Hematopoietic multipotent progenitor cell treated with erythropoietin and hydrocortisone succinate and interleukin-3 and kit ligand, for 4 days (in vitro differentiated cells): ENCODE results near the gene MDGA2.
A peak's percentile ranks its signal among the peaks of the same experiment; 100 is the strongest.
"Not testable (repeated sequence)": the region's sequence is repeated elsewhere in the genome, so short reads cannot be mapped to it uniquely, and the experiment has no call there.

Source experiments
- DNase-seq: peaks from one replicate; pipeline ENCODE4 v3.0.0-alpha.2; 2015

MDGA2 gene

DNA sequence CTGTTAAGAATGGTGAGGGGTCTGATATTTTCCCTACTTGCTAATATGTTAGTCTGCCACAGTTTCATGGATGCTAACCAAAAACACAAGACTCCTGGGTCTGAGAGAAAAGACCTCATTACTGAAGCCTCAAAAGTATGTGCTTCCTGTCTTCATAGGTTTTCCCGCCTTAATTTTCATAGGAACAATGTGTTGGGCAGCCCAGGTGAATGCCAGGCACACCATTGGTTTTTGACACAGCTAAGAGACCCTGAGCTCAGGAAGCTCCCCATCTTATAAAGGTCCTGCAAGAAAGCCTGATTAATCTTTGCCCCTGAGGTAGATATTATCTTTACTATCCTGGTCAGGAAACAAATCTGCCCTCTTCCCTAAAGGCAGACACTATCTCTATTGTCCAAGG, 464.1 kb downstream of the MDGA2 start:
- DNase-seq: no peak

- DNase-seq: no peak
Measured at GRCh38 chr14:47210099-47210498, 465.3 kb downstream of the MDGA2 start.

- no peak for DNase-seq
Measured at GRCh38 chr14:47208434-47208833, 467.0 kb downstream of the MDGA2 start.

- peak; percentile 36 for DNase-seq
Measured at GRCh38 chr14:47207617-47208016, 467.8 kb downstream of the MDGA2 start.

- DNase-seq: no peak
Measured at GRCh38 chr14:47200740-47201139, 474.7 kb downstream of the MDGA2 start.

DNA sequence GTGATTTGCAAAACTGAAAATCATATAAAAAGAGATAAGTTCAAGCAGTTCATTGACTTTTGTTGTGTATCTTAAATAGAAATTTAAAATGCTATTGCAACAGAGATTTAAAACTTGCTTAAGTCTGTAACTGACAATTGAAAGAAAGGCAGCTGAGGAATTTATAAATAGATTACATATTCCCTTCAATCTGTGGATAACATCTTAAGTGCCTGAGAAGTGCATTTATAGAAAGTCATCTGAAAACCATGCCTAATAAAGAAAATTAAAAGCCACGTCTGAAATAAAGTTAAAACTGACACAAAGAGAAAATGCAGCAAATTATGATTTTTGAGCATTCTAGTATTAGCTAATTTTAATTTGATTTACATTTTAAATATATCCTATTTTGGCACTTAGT, 479.8 kb downstream of the MDGA2 start:
- no peak for DNase-seq

DNA sequence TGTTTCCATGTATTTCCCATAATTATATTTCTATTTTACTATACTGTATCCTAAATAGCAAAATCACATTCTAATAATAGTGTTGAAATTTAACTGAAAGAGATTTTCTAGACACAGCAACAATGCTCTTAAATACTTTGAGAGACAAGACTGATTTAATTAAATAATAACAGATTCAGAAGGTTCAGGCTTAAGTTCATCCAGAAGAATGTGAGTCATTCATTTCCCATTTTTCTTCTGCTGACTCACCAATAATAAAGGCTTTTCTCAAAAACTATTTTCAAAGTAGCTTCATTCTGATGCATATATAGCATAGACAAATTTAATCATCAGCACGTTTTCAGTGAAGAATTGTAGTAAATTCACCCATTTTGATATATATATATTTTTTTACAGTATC, 481.4 kb downstream of the MDGA2 start:
- no peak for DNase-seq

- not testable (repeated sequence) for DNase-seq
Measured at GRCh38 chr14:47192203-47192602, 483.2 kb downstream of the MDGA2 start.

- DNase-seq: no peak
Measured at GRCh38 chr14:47191700-47192099, 483.7 kb downstream of the MDGA2 start.

DNA sequence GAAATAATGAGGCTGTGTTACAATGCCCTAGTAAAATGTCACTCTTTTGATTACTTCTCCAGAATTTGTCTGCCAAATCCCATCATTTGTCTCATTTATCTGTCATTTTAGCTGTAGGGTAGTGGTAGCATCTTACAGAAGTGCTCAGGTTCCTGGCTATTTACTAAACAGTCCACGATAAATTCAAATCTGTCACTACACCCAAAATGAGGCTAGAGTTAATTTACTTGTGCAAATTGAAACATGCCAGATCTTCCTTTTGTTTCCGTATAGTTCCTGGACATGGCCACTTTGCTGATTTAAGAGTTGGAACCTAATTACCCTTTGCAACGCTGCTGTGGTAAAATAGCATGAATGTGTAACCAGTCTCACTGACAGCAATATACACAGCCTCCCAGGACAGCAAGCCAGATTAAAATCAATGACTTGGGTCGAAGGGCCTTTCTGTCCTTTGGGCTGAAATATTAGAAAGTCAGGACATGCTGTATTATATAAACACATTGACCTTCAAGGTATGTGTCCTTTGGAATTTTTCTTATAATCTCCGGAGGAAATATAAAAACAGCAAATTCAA, 485.4 kb downstream of the MDGA2 start:
- DNase-seq: no peak

- no peak for DNase-seq
Measured at GRCh38 chr14:47186486-47186885, 488.9 kb downstream of the MDGA2 start.

DNA sequence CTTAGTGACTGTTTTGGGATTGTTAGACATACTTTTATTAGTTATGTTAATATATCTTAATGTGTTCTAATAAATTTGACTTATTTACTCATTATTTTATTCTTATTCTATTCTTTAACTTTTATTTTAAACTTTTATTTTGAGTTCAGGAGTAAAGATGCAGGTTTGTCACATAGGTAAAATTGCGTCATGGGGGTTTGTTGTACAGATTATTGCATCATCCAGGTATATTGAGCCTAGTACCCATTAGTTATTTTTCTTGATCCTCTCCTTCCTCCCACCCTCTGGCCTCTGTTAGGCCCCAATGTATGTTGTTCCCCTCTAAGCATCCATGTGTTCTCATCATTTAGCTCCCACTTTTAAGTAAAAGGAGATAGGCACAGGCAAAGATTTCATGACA, 495.5 kb downstream of the MDGA2 start:
- no peak for DNase-seq

DNA sequence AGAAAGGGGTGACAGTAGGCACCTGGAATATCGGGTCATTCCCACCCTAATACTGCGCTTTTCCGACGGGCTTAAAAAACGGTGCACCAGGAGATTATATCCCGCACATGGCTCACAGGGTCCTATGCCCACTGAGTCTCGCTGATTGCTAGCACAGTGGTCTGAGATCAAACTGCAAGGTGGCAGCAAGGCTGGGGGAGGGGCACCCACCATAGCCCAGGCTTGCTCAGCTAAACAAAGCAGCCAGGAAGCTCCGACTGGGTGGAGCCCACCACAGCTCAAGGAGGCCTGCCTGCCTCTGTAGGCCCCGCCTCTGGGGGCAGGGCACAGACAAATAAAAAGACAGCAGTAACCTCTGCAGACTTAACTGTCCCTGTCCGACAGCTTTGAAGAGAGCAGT, 503.5 kb downstream of the MDGA2 start:
- not testable (repeated sequence) for DNase-seq

DNA sequence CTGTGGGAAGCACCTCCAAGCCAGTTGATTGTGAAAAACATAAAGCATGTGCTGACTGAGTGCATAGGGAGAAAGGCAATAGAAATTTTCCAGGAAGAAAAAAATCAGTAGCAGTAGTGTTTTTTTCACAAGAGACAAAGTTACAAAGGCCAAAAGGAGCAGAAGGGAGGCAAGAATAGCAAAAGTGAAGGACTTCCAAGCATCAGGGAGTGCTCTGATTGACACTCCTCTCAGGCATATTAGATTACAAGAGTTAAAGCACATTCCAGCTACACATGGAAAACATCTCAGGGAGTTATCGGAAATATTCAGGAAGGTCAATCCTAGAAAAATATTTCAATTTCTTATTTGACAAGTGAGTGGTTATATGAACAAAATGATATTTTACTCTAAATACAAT, 508.0 kb downstream of the MDGA2 start:
- DNase-seq: no peak

- DNase-seq: no peak
Measured at GRCh38 chr14:47155395-47155794, 520.0 kb downstream of the MDGA2 start.

- no peak for DNase-seq
Measured at GRCh38 chr14:47154276-47154797, 521.1 kb downstream of the MDGA2 start.

DNA sequence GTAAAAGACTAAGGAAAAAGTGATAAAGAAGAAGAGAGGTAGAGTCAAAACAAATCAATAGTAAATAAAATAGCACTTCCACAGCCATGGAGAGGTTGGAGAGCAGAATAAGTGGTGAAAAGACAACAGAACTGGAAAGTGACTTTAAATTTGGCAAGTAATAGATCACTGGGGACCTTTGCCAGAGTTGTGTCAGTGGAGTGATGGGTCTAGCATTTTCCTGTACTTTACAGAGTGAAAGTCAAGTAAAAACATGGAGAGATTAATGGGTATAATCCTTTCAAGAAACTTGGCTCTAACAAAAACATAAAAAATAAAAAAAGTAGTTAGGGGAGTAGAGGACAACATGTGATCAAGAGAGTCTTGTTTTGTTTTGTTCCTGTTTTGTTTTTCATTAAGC, 521.7 kb downstream of the MDGA2 start:
- no peak for DNase-seq

- DNase-seq: no peak
Measured at GRCh38 chr14:47150267-47150666, 525.1 kb downstream of the MDGA2 start.

- DNase-seq: no peak
Measured at GRCh38 chr14:47149326-47149725, 526.1 kb downstream of the MDGA2 start.

GRCh38 chr14:47148686-47149085, 526.7 kb downstream of the MDGA2 start:
- DNase-seq: no peak

DNA sequence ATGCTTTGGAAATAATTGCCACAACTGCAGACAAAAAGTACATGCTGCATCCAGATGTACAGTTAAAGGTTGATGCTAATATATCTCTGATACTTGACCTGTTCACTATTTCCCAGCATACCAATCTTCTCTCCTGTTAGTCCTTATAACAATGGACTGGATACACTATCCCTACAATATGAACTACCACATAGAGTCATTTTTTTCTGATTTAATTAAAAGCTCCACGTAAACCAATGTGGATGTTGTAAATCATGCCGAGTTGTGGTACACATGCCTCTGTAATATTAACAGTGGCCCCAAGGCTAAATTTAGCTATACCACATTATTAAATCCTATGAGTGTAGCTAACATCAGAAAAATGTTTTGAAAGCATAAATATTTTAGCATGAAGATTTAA, 554.8 kb downstream of the MDGA2 start:
- no peak for DNase-seq

- no peak for DNase-seq
Measured at GRCh38 chr14:47103771-47104170, 571.6 kb downstream of the MDGA2 start.

GRCh38 chr14:47102472-47102871, 572.9 kb downstream of the MDGA2 start:
- DNase-seq: peak; percentile 22

DNA sequence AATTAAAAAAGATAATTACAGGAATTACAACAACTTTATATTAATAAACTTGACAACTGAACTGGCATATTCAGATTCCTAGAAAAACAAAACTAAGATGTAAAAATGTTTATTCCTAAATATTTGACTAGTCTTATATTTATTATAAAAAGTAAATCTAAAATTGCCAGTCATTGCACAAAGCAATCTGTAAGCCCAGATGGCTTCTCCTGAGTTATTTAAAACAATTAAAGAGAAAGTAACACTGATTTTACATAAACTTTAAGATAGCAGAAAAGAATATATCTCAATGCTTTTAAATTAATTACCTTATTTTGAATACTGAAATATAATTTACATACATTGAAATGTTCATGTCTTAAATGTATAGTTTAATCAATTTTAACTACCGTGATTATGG, 589.7 kb downstream of the MDGA2 start:
- DNase-seq: no peak

DNA sequence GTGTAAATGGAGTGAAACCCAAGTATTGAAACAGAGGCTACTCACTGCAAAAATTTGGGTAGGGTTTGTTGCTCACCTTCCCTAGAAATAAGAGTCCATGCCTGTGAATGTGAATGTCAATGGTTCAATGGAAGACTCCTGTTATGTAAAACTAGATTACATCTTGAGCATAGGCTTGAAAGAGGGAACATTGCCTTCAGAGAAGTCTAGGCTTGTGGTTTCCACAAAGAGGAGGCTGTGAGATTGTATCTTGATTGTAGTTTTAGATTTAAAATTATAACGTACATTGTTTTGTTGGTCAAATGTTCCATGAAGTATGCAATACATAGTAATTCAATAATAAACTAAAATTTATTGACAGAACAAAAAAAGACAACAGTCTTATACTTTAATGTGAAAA, 610.1 kb downstream of the MDGA2 start:
- DNase-seq: peak; percentile 53

DNA sequence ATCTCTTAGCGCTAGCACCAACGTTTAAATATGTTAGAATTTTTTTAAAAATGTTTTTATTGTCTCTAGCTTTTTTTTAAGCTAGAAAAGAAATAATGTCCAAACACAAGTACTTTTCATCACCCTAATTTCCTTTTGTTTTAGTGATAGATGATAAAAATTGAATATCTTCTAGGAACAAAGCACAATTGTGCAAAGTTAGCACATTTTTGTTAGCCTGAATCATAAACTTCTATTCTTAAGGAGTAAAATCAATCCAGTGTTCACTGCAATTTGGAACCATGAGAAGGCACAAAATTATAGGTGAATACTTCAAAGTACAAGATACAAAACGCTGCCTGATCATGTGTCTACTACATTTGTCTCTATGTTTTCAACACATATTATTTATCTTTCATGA, 615.4 kb downstream of the MDGA2 start:
- DNase-seq: no peak
